GM21723 (cell line): ENCODE data around the gene MARCHF9.

Experiments
- ATAC-seq: cut with Tn5 transposase; IDR thresholded peaks from one replicate; pipeline ENCODE4 v1.9.1; 2021; ENCODE audit warnings: mild to moderate bottlenecking, moderate library complexity; ENCODE audit not compliant: unreplicated experiment

MARCHF9 gene

GRCh38 chr12:57793920-57794319 is 39.0 kb downstream of the MARCHF9 start:
- ATAC-seq = no peak

- no peak for ATAC-seq
Measured at GRCh38 chr12:57795354-57795753, 40.5 kb downstream of the MARCHF9 start.

GRCh38 chr12:57796996-57797395 is 42.1 kb downstream of the MARCHF9 start:
- ATAC-seq = no peak

GRCh38 chr12:57797933-57798332 is 43.0 kb downstream of the MARCHF9 start:
- ATAC-seq = no peak

- no peak for ATAC-seq
Measured at GRCh38 chr12:57800965-57801364, 46.1 kb downstream of the MARCHF9 start.

GRCh38 chr12:57802607-57803006 is 47.7 kb downstream of the MARCHF9 start:
- no peak for ATAC-seq

GRCh38 chr12:57803319-57803893 is 48.5 kb downstream of the MARCHF9 start:
- ATAC-seq = no peak

GRCh38 chr12:57806677-57807076 is 51.8 kb downstream of the MARCHF9 start:
- no peak for ATAC-seq

- ATAC-seq = no peak
Measured at GRCh38 chr12:57807285-57807684, 52.4 kb downstream of the MARCHF9 start.

- no peak for ATAC-seq
Measured at GRCh38 chr12:57808351-57808750, 53.4 kb downstream of the MARCHF9 start.

- ATAC-seq = no peak
Measured at GRCh38 chr12:57809425-57809824, 54.5 kb downstream of the MARCHF9 start.
